ENCODE data around the gene POLR1C. TPM values are rescaled to one million over a fixed set of nuclear protein-coding genes. Genes with fewer than 3 reads are reported as not detected.

POLR1C gene
- total RNA-seq, 1 experiment from 2014 or later = 75.4 TPM

DNA sequence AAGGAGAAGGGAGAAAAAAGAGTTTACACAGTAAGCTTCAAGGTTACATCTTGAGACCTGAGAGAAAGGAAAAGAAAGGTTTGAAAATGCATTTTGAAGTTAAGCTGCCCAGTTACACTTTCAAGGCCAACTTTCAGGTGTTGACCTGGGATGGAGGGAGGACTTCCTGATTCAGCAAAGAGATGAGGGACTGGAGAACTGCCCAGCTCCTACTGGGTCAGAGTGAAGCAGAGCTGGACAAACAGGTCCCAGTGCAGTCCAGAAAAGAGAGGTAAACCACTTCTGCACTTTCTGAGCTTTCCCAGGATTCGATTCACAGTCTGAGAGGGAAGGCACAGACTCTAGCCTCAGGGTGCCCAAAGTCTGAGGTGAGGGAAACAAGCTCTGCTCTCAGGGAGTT lies 45.5 kb upstream of the POLR1C start:
- no peaks in the 10 kb centered on the region for H3K36me3 ChIP-seq (ENCODE audit: insufficient read depth, low read length, poor library complexity, severe bottlenecking)
- no TSS peak for BruUV-seq (replicated peaks)
- TF ChIP-seq, protein P1, sequence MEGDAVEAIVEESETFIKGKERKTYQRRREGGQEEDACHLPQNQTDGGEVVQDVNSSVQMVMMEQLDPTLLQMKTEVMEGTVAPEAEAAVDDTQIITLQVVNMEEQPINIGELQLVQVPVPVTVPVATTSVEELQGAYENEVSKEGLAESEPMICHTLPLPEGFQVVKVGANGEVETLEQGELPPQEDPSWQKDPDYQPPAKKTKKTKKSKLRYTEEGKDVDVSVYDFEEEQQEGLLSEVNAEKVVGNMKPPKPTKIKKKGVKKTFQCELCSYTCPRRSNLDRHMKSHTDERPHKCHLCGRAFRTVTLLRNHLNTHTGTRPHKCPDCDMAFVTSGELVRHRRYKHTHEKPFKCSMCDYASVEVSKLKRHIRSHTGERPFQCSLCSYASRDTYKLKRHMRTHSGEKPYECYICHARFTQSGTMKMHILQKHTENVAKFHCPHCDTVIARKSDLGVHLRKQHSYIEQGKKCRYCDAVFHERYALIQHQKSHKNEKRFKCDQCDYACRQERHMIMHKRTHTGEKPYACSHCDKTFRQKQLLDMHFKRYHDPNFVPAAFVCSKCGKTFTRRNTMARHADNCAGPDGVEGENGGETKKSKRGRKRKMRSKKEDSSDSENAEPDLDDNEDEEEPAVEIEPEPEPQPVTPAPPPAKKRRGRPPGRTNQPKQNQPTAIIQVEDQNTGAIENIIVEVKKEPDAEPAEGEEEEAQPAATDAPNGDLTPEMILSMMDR (conservative IDR thresholded peaks at IDR 0.05; ENCODE audit: low read depth, low read length) = no peak
- no peak for TF ChIP-seq EZH2 (IDR thresholded peaks at IDR 0.05; ENCODE audit: borderline replicate concordance, low read depth, low read length, poor library complexity, severe bottlenecking)
- no peaks in the 10 kb centered on the region for H3K9me3 ChIP-seq (ENCODE audit: low read depth, low read length, poor library complexity, severe bottlenecking)
- no peak overlapping the region for H3K4me3 ChIP-seq (ENCODE audit: low read depth, low read length, poor library complexity, severe bottlenecking)
- intact Hi-C loops (cut with micrococcal nuclease; ENCODE audit: unreplicated experiment) = no loop called here
- ChIA-PET CTCF (no interaction called here), POLR2A (ENCODE audit: low non-redundant PET) (no interaction called here)
- no peaks in the 10 kb centered on the region for H3K27me3 ChIP-seq (replicated peaks; ENCODE audit: insufficient read depth, low read depth, low read length, poor library complexity)
- no peak overlapping the region for H3K27ac ChIP-seq (ENCODE audit: low read depth, low read length, poor library complexity, severe bottlenecking)
- no peak for DNase-seq (ENCODE audit: low spot score)
- H3K4me1 ChIP-seq (ENCODE audit: insufficient read depth, low read length, poor library complexity, severe bottlenecking) = no peaks in the 10 kb centered on the region

DNA sequence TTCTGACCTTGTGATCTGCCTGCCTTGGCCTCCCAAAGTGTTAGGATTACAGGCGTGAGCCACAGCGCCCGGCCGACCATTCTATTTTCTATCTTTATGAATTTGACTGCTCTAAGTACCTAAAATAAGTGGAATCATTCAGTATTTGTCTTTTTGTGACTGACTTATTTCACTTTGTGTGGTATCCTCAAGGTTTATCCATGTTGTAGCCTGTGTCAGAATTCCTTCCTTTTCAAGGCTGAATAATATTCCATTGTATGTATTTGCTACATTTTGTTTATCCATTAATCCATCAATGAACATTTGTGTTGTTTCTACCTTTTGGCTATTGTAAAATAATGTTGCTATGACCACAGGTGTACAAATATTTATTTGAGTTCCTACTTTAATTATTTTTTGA lies 44.4 kb upstream of the POLR1C start:
- ChIA-PET CTCF (no interaction called here), POLR2A (ENCODE audit: low non-redundant PET) (no interaction called here)
- BruUV-seq (replicated peaks) = no TSS peak
- Histone ChIP-seq H3K27ac (ENCODE audit: low read depth, low read length, poor library complexity, severe bottlenecking) (no peak overlapping the region), H3K4me1 (ENCODE audit: insufficient read depth, low read length, poor library complexity, severe bottlenecking) (no peaks in the 10 kb centered on the region), H3K36me3 (ENCODE audit: insufficient read depth, low read length, poor library complexity, severe bottlenecking) (no peaks in the 10 kb centered on the region), H3K27me3 (replicated peaks; ENCODE audit: insufficient read depth, low read depth, low read length, poor library complexity) (no peaks in the 10 kb centered on the region), H3K9me3 (ENCODE audit: low read depth, low read length, poor library complexity, severe bottlenecking) (no peaks in the 10 kb centered on the region), H3K4me3 (ENCODE audit: low read depth, low read length, poor library complexity, severe bottlenecking) (no peak overlapping the region)
- TF ChIP-seq, protein P1 (conservative IDR thresholded peaks at IDR 0.05; ENCODE audit: low read depth, low read length) = no peak
- no peak for TF ChIP-seq EZH2 (IDR thresholded peaks at IDR 0.05; ENCODE audit: borderline replicate concordance, low read depth, low read length, poor library complexity, severe bottlenecking)
- intact Hi-C loops (cut with micrococcal nuclease; ENCODE audit: unreplicated experiment) = no loop called here
- DNase-seq (ENCODE audit: low spot score) = no peak

DNA sequence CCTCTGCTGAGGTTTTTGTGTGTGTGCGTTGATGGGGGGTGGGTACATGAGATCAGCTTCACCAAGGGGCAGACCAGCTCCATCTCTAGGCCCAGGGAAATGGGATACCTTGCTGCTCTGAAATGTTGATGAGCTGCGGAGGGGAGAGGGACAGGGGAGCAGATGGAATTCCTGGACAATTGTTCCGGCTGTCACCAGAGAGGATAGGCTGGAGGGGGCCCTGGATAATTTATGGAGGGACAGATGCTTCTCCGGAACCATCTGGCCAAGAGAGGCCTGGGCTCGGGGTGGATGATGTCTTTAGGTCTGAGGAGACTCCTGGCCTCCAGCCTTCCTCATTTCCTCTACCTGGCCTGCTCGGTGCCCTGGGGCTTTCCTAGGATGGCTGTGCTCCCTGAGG lies 41.4 kb upstream of the POLR1C start:
- no peaks in the 10 kb centered on the region for H3K27me3 ChIP-seq (replicated peaks; ENCODE audit: insufficient read depth, low read depth, low read length, poor library complexity)
- peaks cover 27% of the 10 kb centered on the region for H3K4me1 ChIP-seq (ENCODE audit: insufficient read depth, low read length, poor library complexity, severe bottlenecking)
- ChIA-PET CTCF (no interaction called here), POLR2A (ENCODE audit: low non-redundant PET) (no interaction called here)
- H3K9me3 ChIP-seq (ENCODE audit: low read depth, low read length, poor library complexity, severe bottlenecking) = no peaks in the 10 kb centered on the region
- H3K27ac ChIP-seq (ENCODE audit: low read depth, low read length, poor library complexity, severe bottlenecking) = no peak overlapping the region
- no peak overlapping the region for H3K4me3 ChIP-seq (ENCODE audit: low read depth, low read length, poor library complexity, severe bottlenecking)
- no peak for DNase-seq (ENCODE audit: low spot score)
- no peaks in the 10 kb centered on the region for H3K36me3 ChIP-seq (ENCODE audit: insufficient read depth, low read length, poor library complexity, severe bottlenecking)
- TF ChIP-seq, protein P1 (conservative IDR thresholded peaks at IDR 0.05; ENCODE audit: low read depth, low read length) = no peak
- no peak for TF ChIP-seq EZH2 (IDR thresholded peaks at IDR 0.05; ENCODE audit: borderline replicate concordance, low read depth, low read length, poor library complexity, severe bottlenecking)
- intact Hi-C loops (cut with micrococcal nuclease; ENCODE audit: unreplicated experiment) = no loop called here
- no TSS peak for BruUV-seq (replicated peaks)

Measured in A673 (cell line).